HFF-Myc (cell line): ENCODE measurements around the gene ARHGEF28.

Experiments
- DNase-seq: peaks from one replicate; pipeline ENCODE4 v3.0.0-alpha.2; 2011; ENCODE audit warnings: low read depth; ENCODE audit errors: extremely low read depth
- H3K4me3 ChIP-seq: replicated peaks from 2 replicates; pipeline ENCODE4 v1.5.1; 2011; ENCODE audit warnings: low read depth, mild to moderate bottlenecking, control low read depth, low read length
- CTCF ChIP-seq: IDR thresholded peaks from 2 replicates; pipeline ENCODE4 v1.5.1; 2012; ENCODE audit warnings: mild to moderate bottlenecking, low read depth, low read length, control low read depth; ENCODE audit errors: missing control alignments

The ARHGEF28 gene

GRCh38 chr5:73892806-73893205 lies 266.8 kb downstream of the ARHGEF28 start:
- H3K4me3 ChIP-seq = no peak overlapping the region
- DNase-seq = no peak
- no peak for TF ChIP-seq CTCF

- no peak for DNase-seq
- TF ChIP-seq CTCF = no peak
- H3K4me3 ChIP-seq = no peak overlapping the region
Measured at GRCh38 chr5:73893813-73894212, 267.8 kb downstream of the ARHGEF28 start.

- TF ChIP-seq CTCF = no peak
- DNase-seq = no peak
Measured at GRCh38 chr5:73894860-73895259, 268.9 kb downstream of the ARHGEF28 start.

GRCh38 chr5:73895471-73895870 lies 269.5 kb downstream of the ARHGEF28 start:
- no peak for TF ChIP-seq CTCF
- DNase-seq = no peak

More at GRCh38 chr5:73894860-73895259, 268.9 kb downstream of the ARHGEF28 start:
- H3K4me3 ChIP-seq = no peak overlapping the region

GRCh38 chr5:73896097-73896496 lies 270.1 kb downstream of the ARHGEF28 start:
- DNase-seq = no peak
- TF ChIP-seq CTCF = no peak
- H3K4me3 ChIP-seq = no peak overlapping the region

More at GRCh38 chr5:73895471-73895870, 269.5 kb downstream of the ARHGEF28 start:
- H3K4me3 ChIP-seq = no peak overlapping the region

GRCh38 chr5:73896668-73897067 lies 270.7 kb downstream of the ARHGEF28 start:
- H3K4me3 ChIP-seq = no peak overlapping the region
- DNase-seq = no peak
- no peak for TF ChIP-seq CTCF

- no peak for TF ChIP-seq CTCF
- no peak for DNase-seq
Measured at GRCh38 chr5:73897893-73898292, 271.9 kb downstream of the ARHGEF28 start.

More at GRCh38 chr5:73897893-73898292, 271.9 kb downstream of the ARHGEF28 start:
- no peak overlapping the region for H3K4me3 ChIP-seq
